Ascending aorta (tissue), 2 donors: Measurements from ENCODE around the gene SLK. TPM values are rescaled to one million over a fixed set of nuclear protein-coding genes. Genes with fewer than 3 reads are reported as not detected.

Experiments used
- DNase-seq, 2 donors: peaks; one replicate each; pipeline ENCODE4 v3.0.0-alpha.2; 2019; ENCODE audit warnings: low spot score in 2 of 2
- H3K27ac ChIP-seq, 2 donors: fragments of 200-600 bp; sonication (generic); one replicate each; pipeline ENCODE4 v1.5.1; 2016 to 2017; ENCODE audit warnings: mild to moderate bottlenecking in 1 of 2
- H3K27me3 ChIP-seq: fragments of 200-600 bp; sonication (generic); one replicate; pipeline ENCODE4 v1.5.1; 2017
- H3K36me3 ChIP-seq, 2 donors: fragments of 200-600 bp; sonication (generic); one replicate each; pipeline ENCODE4 v1.5.1; 2016
- H3K4me1 ChIP-seq, 2 donors: fragments of 200-600 bp; sonication (generic); one replicate each; pipeline ENCODE4 v1.5.1; 2016 to 2017; ENCODE audit warnings: mild to moderate bottlenecking in 1 of 2
- H3K4me3 ChIP-seq, 2 donors: fragments of 200-600 bp; sonication (generic); one replicate each; pipeline ENCODE4 v1.5.1; 2016 to 2017; ENCODE audit warnings: mild to moderate bottlenecking in 1 of 2
- H3K9me3 ChIP-seq, 2 donors: fragments of 200-600 bp; sonication (generic); one replicate each; pipeline ENCODE4 v1.5.1; 2016
- CTCF ChIP-seq, 3 experiments: fragments of 200-600 bp in 2 of 3; fragments of 450-650 bp in 1 of 3; sonication (generic) in 2 of 3; IDR thresholded peaks; one replicate each; pipeline ENCODE4 v1.5.1; 2016 to 2019; ENCODE audit warnings: antibody characterized with exemption in 3 of 3, mild to moderate bottlenecking in 1 of 3, moderate library complexity in 1 of 3
- intact Hi-C: fragments of 100-400 bp; cut with DNase I; formaldehyde crosslinking; loops from one replicate; pipeline ENCODE4 v1.15.1; 2023
- total RNA-seq: library from RNA; depleted of rRNA; stranded (reverse); fragments of >200 nt; gene quantifications from one replicate; pipeline ENCODE4 v1.1.0, GENCODE V29; 2016

Gene SLK
- total RNA-seq, 1 donor from 2014 or later = 26.1 TPM

DNA sequence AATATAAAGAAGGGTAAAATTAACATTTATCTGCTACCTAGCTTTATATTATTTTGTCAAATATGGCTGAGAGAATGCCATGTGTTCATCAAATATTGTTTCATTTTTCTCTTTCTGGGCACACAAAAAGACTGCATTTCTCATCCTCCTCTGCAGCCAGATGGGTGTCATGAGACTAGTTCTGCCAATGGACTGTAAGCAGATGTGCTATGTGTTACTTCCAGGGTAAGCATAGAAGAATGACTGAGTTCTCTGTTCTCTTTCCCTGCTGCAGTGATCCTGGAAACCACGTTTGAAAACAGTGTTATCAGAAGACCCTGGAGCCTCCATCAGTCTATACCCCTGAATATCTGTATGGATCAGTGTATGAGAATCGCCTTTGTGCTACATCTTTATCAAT lies 24.1 kb upstream of the SLK start:
- no peak for TF ChIP-seq CTCF (IDR thresholded peaks at IDR 0.05)
- no peaks in the 10 kb centered on the region for H3K36me3 ChIP-seq
- no peaks in the 10 kb centered on the region for H3K27me3 ChIP-seq
- H3K27ac ChIP-seq = no peak overlapping the region
- no peaks in the 10 kb centered on the region for H3K4me1 ChIP-seq
- no peak for DNase-seq
- H3K9me3 ChIP-seq = no peaks in the 10 kb centered on the region
- no peak overlapping the region for H3K4me3 ChIP-seq
- intact Hi-C loops = no loop called here

GRCh38 chr10:103947799-103948516 lies 19.0 kb upstream of the SLK start:
- Histone ChIP-seq H3K4me3 (no peak overlapping the region), H3K4me1 (no peaks in the 10 kb centered on the region), H3K27me3 (no peaks in the 10 kb centered on the region), H3K27ac (no peak overlapping the region), H3K9me3 (no peaks in the 10 kb centered on the region), H3K36me3 (no peaks in the 10 kb centered on the region)
- intact Hi-C loops = no loop called here
- TF ChIP-seq CTCF (IDR thresholded peaks at IDR 0.05) = no peak
- DNase-seq = no peak

DNA sequence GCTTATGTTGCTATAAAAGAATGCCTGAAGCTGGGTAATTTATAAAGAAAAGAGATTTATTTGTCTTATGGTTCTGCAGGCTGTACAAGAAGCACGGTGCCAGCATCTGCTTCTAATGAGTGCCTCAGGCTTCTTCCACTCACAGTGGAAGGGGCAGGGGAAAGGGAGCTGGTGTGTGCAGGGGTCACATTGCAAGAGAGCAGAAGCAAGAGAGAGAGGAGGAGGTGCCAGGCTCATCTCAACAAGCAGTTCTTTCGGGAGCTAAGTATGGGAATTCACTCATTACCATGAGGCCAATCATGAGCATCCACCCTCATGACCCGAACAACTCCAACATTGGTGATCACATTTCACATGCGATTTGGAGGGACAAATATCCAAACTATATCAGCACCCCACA lies 17.2 kb upstream of the SLK start:
- no peak for DNase-seq
- H3K9me3 ChIP-seq = peaks cover 0 to 5% of the 10 kb centered on the region in 2 donors
- intact Hi-C loops = no loop called here
- H3K36me3 ChIP-seq = no peaks in the 10 kb centered on the region
- no peak for TF ChIP-seq CTCF (IDR thresholded peaks at IDR 0.05)
- H3K4me3 ChIP-seq = no peak overlapping the region
- no peaks in the 10 kb centered on the region for H3K4me1 ChIP-seq
- no peaks in the 10 kb centered on the region for H3K27me3 ChIP-seq
- no peak overlapping the region for H3K27ac ChIP-seq

- Histone ChIP-seq H3K27ac (no peak overlapping the region), H3K9me3 (peaks cover 0 to 8% of the 10 kb centered on the region in 2 donors), H3K27me3 (no peaks in the 10 kb centered on the region), H3K36me3 (no peaks in the 10 kb centered on the region), H3K4me1 (no peaks in the 10 kb centered on the region), H3K4me3 (no peak overlapping the region)
- no peak for DNase-seq
- no peak for TF ChIP-seq CTCF (IDR thresholded peaks at IDR 0.05)
- intact Hi-C loops = no loop called here
Measured at GRCh38 chr10:103951183-103951582, 15.8 kb upstream of the SLK start.

GRCh38 chr10:103951942-103952341 lies 15.0 kb upstream of the SLK start:
- no peak for TF ChIP-seq CTCF (IDR thresholded peaks at IDR 0.05)
- Histone ChIP-seq H3K4me1 (no peaks in the 10 kb centered on the region), H3K4me3 (no peak overlapping the region), H3K27ac (no peak overlapping the region), H3K9me3 (peaks cover 0 to 8% of the 10 kb centered on the region in 2 donors), H3K36me3 (no peaks in the 10 kb centered on the region), H3K27me3 (no peaks in the 10 kb centered on the region)
- intact Hi-C loops = no loop called here
- no peak for DNase-seq

DNA sequence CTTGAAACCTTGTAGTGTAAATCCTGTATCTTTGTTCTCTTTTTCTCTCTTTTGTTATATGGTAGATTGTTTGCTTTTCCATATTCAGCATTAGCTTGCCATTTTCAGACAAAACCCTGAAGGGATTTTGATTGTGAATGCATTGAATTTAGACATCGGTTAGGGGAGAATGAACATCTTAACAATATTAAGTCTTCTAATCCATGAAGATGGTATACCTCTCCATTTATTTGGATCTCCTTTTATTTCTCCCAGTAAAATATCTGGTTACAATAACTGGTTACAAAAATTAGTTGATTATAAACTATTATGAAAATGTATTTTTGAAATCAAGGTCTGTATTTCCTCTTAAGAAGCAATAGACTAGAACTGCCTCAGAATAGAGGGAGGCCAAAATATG lies 12.4 kb upstream of the SLK start:
- H3K9me3 ChIP-seq = peaks cover 0 to 8% of the 10 kb centered on the region in 2 donors
- H3K4me1 ChIP-seq = no peaks in the 10 kb centered on the region
- H3K36me3 ChIP-seq = no peaks in the 10 kb centered on the region
- TF ChIP-seq CTCF (IDR thresholded peaks at IDR 0.05) = no peak
- no peak for DNase-seq
- intact Hi-C loops = no loop called here
- H3K4me3 ChIP-seq = no peak overlapping the region
- H3K27ac ChIP-seq = no peak overlapping the region
- H3K27me3 ChIP-seq = no peaks in the 10 kb centered on the region
